Esophagus muscularis mucosa (tissue), 4 donors: ENCODE data around the gene MAGEB3. TPM values are rescaled to one million over a fixed set of nuclear protein-coding genes. Genes with fewer than 3 reads are reported as not detected.

Experiments used
- DNase-seq: peaks from one replicate; pipeline ENCODE4 v3.0.0-alpha.2; 2017; ENCODE audit errors: extremely low spot score
- H3K27ac ChIP-seq, 4 donors: fragments of 200-600 bp; sonication (generic); replicated peaks in 1 of 4; 1 replicate in 3 of 4; 2 replicates in 1 of 4; pipeline ENCODE4 v1.5.1; 2016 to 2019; ENCODE audit warnings: mild to moderate bottlenecking in 1 of 4
- H3K27me3 ChIP-seq, 4 donors: fragments of 200-600 bp; sonication (generic); one replicate each; pipeline versions ENCODE4 v1.5.1 to v1.6.0; 2016 to 2019
- H3K36me3 ChIP-seq, 4 donors: fragments of 200-600 bp; sonication (generic); one replicate each; pipeline ENCODE4 v1.5.1; 2016 to 2019
- H3K4me1 ChIP-seq, 4 donors: fragments of 200-600 bp; sonication (generic); one replicate each; pipeline ENCODE4 v1.5.1; 2016 to 2019
- H3K4me3 ChIP-seq, 4 donors: fragments of 200-600 bp; sonication (generic); 1 replicate in 2 of 4; 2 replicates in 2 of 4; pipeline ENCODE4 v1.5.1; 2016 to 2019; ENCODE audit warnings: mild to moderate bottlenecking in 4 of 4, moderate library complexity in 1 of 4
- H3K9me3 ChIP-seq, 4 donors: fragments of 200-600 bp; sonication (generic); 1 replicate in 3 of 4; 2 replicates in 1 of 4; pipeline ENCODE4 v1.5.1; 2016 to 2019
- CTCF ChIP-seq, 3 experiments: fragments of 200-600 bp in 2 of 3; fragments of 450-650 bp in 1 of 3; sonication (generic) in 2 of 3; IDR thresholded peaks; one replicate each; pipeline ENCODE4 v1.5.1; 2017 to 2019; ENCODE audit warnings: antibody characterized with exemption in 3 of 3, mild to moderate bottlenecking in 2 of 3, moderate library complexity in 1 of 3
- EP300 ChIP-seq: sonication (generic); formaldehyde crosslinking; IDR thresholded peaks from one replicate; pipeline ENCODE4 v1.6.1; 2017; ENCODE audit warnings: antibody characterized with exemption
- POLR2A ChIP-seq: fragments of 450-650 bp; IDR thresholded peaks from one replicate; pipeline ENCODE4 v1.6.1; 2017; ENCODE audit warnings: antibody characterized with exemption, moderate library complexity, mild to moderate bottlenecking, low read depth
- POLR2AphosphoS5 ChIP-seq, 2 donors: sonication (generic); formaldehyde crosslinking; IDR thresholded peaks; one replicate each; pipeline ENCODE4 v1.6.1; 2017; ENCODE audit warnings: antibody characterized with exemption in 2 of 2
- WGBS: methylation state at CpG from one replicate; pipeline ENCODE4 v1.1.5; 2018; 5-methylcytosine and 5-hydroxymethylcytosine counted together
- intact Hi-C: fragments of 100-400 bp; cut with DNase I; formaldehyde crosslinking; loops from one replicate; pipeline ENCODE4 v1.15.1; 2023
- total RNA-seq, 4 donors: library from RNA; depleted of rRNA; stranded (reverse); fragments of >200 nt; gene quantifications; one replicate each; pipeline versions ENCODE4 v1.1.0 to v1.2.1, GENCODE V29; 2016

Gene MAGEB3
- total RNA-seq, 4 donors from 2014 or later: not detected

GRCh38 chrX:30196322-30196721 is 34.1 kb upstream of the MAGEB3 start:
- no peak for DNase-seq
- WGBS: 28% methylated on average over 1 of the region's 1 CpG
- Histone ChIP-seq H3K27ac (no peak overlapping the region), H3K27me3 (peaks cover 0 to 4% (median 0%) of the 10 kb centered on the region in 4 donors), H3K9me3 (no peaks in the 10 kb centered on the region), H3K4me1 (no peaks in the 10 kb centered on the region), H3K4me3 (no peak overlapping the region), H3K36me3 (no peaks in the 10 kb centered on the region)
- intact Hi-C loops: no loop called here
- no peak for TF ChIP-seq CTCF (IDR thresholded peaks at IDR 0.05)
- no peak for TF ChIP-seq POLR2AphosphoS5 (IDR thresholded peaks at IDR 0.05)
- TF ChIP-seq POLR2A: no peak
- no peak for TF ChIP-seq EP300

- intact Hi-C loops: no loop called here
- Histone ChIP-seq H3K9me3 (no peaks in the 10 kb centered on the region), H3K27ac (no peak overlapping the region), H3K27me3 (no peaks in the 10 kb centered on the region), H3K36me3 (no peaks in the 10 kb centered on the region), H3K4me3 (no peak overlapping the region), H3K4me1 (no peaks in the 10 kb centered on the region)
- 82% methylated on average over 2 of the region's 2 CpGs for WGBS
- no peak for TF ChIP-seq EP300
- TF ChIP-seq CTCF (IDR thresholded peaks at IDR 0.05): no peak
- TF ChIP-seq POLR2AphosphoS5 (IDR thresholded peaks at IDR 0.05): no peak
- TF ChIP-seq POLR2A: no peak
- DNase-seq: no peak
These were observed 18.3 kb upstream of the MAGEB3 start for GRCh38 chrX:30212172-30212571.

- Histone ChIP-seq H3K27ac (no peak within 1 kb of the TSS), H3K4me3 (no peak within 1 kb of the TSS), H3K27me3 (no peaks in the 10 kb centered on the region), H3K4me1 (no peaks in the 10 kb centered on the region), H3K9me3 (no peaks in the 10 kb centered on the region), H3K36me3 (no peaks in the 10 kb centered on the region)
- WGBS: 86% methylated on average over 29 of the region's 29 CpGs
- TF ChIP-seq POLR2AphosphoS5 (IDR thresholded peaks at IDR 0.05) (no peak), EP300 (no peak), CTCF (IDR thresholded peaks at IDR 0.05) (no peak), POLR2A (no peak)
- no peak for DNase-seq
- intact Hi-C loops: no loop called here
These were observed 15.1 kb upstream of the MAGEB3 start, which contains the start of gene MAGEB2 for GRCh38 chrX:30215357-30215843. Gene MAGEB2, plus strand, starts transcription at chrX:30215563. Its CDS starts 3,018 bp downstream, at chrX:30218581.

GRCh38 chrX:30217465-30217864 is 13.0 kb upstream of the MAGEB3 start:
- H3K4me1 ChIP-seq: no peaks in the 10 kb centered on the region
- intact Hi-C loops: no loop called here
- no peak overlapping the region for H3K27ac ChIP-seq
- TF ChIP-seq CTCF (IDR thresholded peaks at IDR 0.05): no peak
- no peak for TF ChIP-seq POLR2AphosphoS5 (IDR thresholded peaks at IDR 0.05)
- TF ChIP-seq POLR2A: no peak
- TF ChIP-seq EP300: no peak
- no peak for DNase-seq
- no peaks in the 10 kb centered on the region for H3K27me3 ChIP-seq
- H3K9me3 ChIP-seq: no peaks in the 10 kb centered on the region
- 60% methylated on average over 1 of the region's 1 CpG for WGBS
- H3K36me3 ChIP-seq: no peaks in the 10 kb centered on the region
- H3K4me3 ChIP-seq: no peak overlapping the region

- 69% methylated on average over 4 of the region's 4 CpGs for WGBS
- H3K4me3 ChIP-seq: no peak overlapping the region
- TF ChIP-seq EP300: no peak
- no peak for TF ChIP-seq POLR2AphosphoS5 (IDR thresholded peaks at IDR 0.05)
- no peak for TF ChIP-seq POLR2A
- TF ChIP-seq CTCF (IDR thresholded peaks at IDR 0.05): no peak
- no peak for DNase-seq
- H3K27me3 ChIP-seq: no peaks in the 10 kb centered on the region
- no peak overlapping the region for H3K27ac ChIP-seq
- H3K4me1 ChIP-seq: no peaks in the 10 kb centered on the region
- H3K36me3 ChIP-seq: no peaks in the 10 kb centered on the region
- H3K9me3 ChIP-seq: no peaks in the 10 kb centered on the region
- intact Hi-C loops: no loop called here
These were observed 11.1 kb upstream of the MAGEB3 start for GRCh38 chrX:30219372-30219771.
